ENCODE data around the gene RRH.

GRCh38 chr4:109861916-109862511, 34.2 kb downstream of the RRH start:
- no peak for TF ChIP-seq EZH2phosphoT487 (IDR thresholded peaks at IDR 0.05; ENCODE audit: insufficient read depth, low read depth)
- no peak for TF ChIP-seq EZH2 (IDR thresholded peaks at IDR 0.05; ENCODE audit: insufficient read depth, poor library complexity, severe bottlenecking)
